HCT116 (cell line): ENCODE results near the gene SGSH. TPM values are rescaled to one million over a fixed set of nuclear protein-coding genes. Genes with fewer than 3 reads are reported as not detected.
A peak's percentile ranks its signal among the peaks of the same experiment; 100 is the strongest.

Experiments
- ATAC-seq: fragments of 200-7000 bp; cut with Tn5 transposase; 2 replicates; pipeline ENCODE4 v1.9.1; 2020; ENCODE audit warnings: mild to moderate bottlenecking, moderate library complexity
- BruUV-seq: library from RNA; stranded (reverse); fragments of 400-500 nt; replicated peaks from 2 replicates; lab custom pipeline; 2021; lab: Mats Ljungman, UMichigan
- CTCF ChIA-PET: fragments of 300-600 bp; sonication (Branson Sonifier 250); formaldehyde crosslinking; loops from one replicate; lab custom pipeline; 2021; ENCODE audit warnings: antibody characterized with exemption; lab: Charles Lee
- POLR2A ChIA-PET: fragments of 300-600, 350-600 bp; sonication (Branson Sonifier 250); formaldehyde crosslinking; loops from one replicate; lab custom pipeline; 2021; ENCODE audit warnings: antibody characterized with exemption; lab: Charles Lee
- RAD21 ChIA-PET, 2 experiments: fragments of 300-600 bp; sonication (Branson Sonifier 250); formaldehyde crosslinking; loops; one replicate each; lab custom pipeline; 2023; ENCODE audit warnings: low total read pairs in 2 of 2; ENCODE audit not compliant: uncharacterized antibody in 2 of 2, unreplicated experiment in 2 of 2, low non-redundant PET in 1 of 2; lab: Charles Lee
- DNase-seq: peaks from one replicate; pipeline ENCODE4 v3.0.0-alpha.2; 2010; ENCODE audit warnings: low read depth, low spot score
- H2AFZ ChIP-seq: fragments of 200-600 bp; shearing (Covaris generic), sonication (generic); 2 replicates; pipeline ENCODE4 v1.6.1; 2017; ENCODE audit warnings: low read depth, mixed run types, mixed read lengths, antibody characterized with exemption, low read length; ENCODE audit not compliant: poor library complexity, severe bottlenecking
- H3K27ac ChIP-seq: 2 replicates; pipeline ENCODE4 v1.5.1; 2012; ENCODE audit warnings: low read depth, low read length
- H3K27me3 ChIP-seq: fragments of 200-600 bp; sonication (generic); 2 replicates; pipeline ENCODE4 v1.6.1; 2016; ENCODE audit warnings: mixed run types, low read length, mixed read lengths; ENCODE audit not compliant: insufficient read depth
- H3K36me3 ChIP-seq, 2 experiments: fragments of 200-500 bp in 1 of 2; fragments of 200-600 bp in 1 of 2; sonication (Bioruptor generic) in 1 of 2; sonication (generic) in 1 of 2; 2 replicates each; pipeline versions ENCODE4 v1.5.1 to v1.6.1; 2014 to 2016; ENCODE audit warnings: low read length in 2 of 2, inconsistent platforms in 1 of 2, mixed read lengths in 1 of 2, mixed run types in 1 of 2; ENCODE audit not compliant: insufficient read depth in 2 of 2, control insufficient read depth in 1 of 2
- H3K4me1 ChIP-seq, 2 experiments: fragments of 200-600 bp in 1 of 2; sonication (generic) in 1 of 2; 2 replicates each; pipeline versions ENCODE4 v1.5.1 to v1.6.1; 2012 to 2017; ENCODE audit warnings: low read length in 2 of 2, inconsistent platforms in 1 of 2, mild to moderate bottlenecking in 1 of 2, mixed read lengths in 1 of 2, mixed run types in 1 of 2, moderate library complexity in 1 of 2; ENCODE audit not compliant: insufficient read depth in 2 of 2, control insufficient read depth in 1 of 2
- H3K4me2 ChIP-seq: fragments of 200-600 bp; sonication (generic); 2 replicates; pipeline ENCODE4 v1.6.1; 2017; ENCODE audit warnings: mixed run types, low read length, mixed read lengths
- H3K4me3 ChIP-seq, 2 experiments: fragments of 200-600 bp in 1 of 2; sonication (generic) in 1 of 2; replicated peaks in 1 of 2; 2 replicates each; pipeline ENCODE4 v1.5.1; 2011 to 2016; ENCODE audit warnings: low read length in 2 of 2, control low read depth in 1 of 2, low read depth in 1 of 2, mild to moderate bottlenecking in 1 of 2, mixed read lengths in 1 of 2, mixed run types in 1 of 2
- H3K79me2 ChIP-seq: fragments of 200-600 bp; sonication (generic); 2 replicates; pipeline ENCODE4 v1.6.1; 2017; ENCODE audit warnings: mild to moderate bottlenecking, mixed run types, low read length, moderate library complexity, mixed read lengths; ENCODE audit not compliant: insufficient read depth
- H3K9ac ChIP-seq: fragments of 200-600 bp; sonication (generic); 2 replicates; pipeline ENCODE4 v1.6.1; 2016; ENCODE audit warnings: low read length, mixed read lengths
- H3K9me2 ChIP-seq: fragments of 200-600 bp; sonication (generic), shearing (Covaris generic); 2 replicates; pipeline ENCODE4 v1.6.1; 2017; ENCODE audit warnings: mixed run types, mild to moderate bottlenecking, moderate library complexity; ENCODE audit not compliant: insufficient read depth
- H3K9me3 ChIP-seq, 2 experiments: fragments of 200-500 bp in 1 of 2; fragments of 200-600 bp in 1 of 2; sonication (Bioruptor generic) in 1 of 2; sonication (generic) in 1 of 2; 2 replicates each; pipeline ENCODE4 v1.6.1; 2014 to 2017; ENCODE audit warnings: low read length in 2 of 2, mixed read lengths in 2 of 2, inconsistent platforms in 1 of 2, low read depth in 1 of 2, mild to moderate bottlenecking in 1 of 2, mixed run types in 1 of 2, moderate library complexity in 1 of 2; ENCODE audit not compliant: control insufficient read depth in 1 of 2, insufficient read depth in 1 of 2
- H4K20me1 ChIP-seq: fragments of 200-600 bp; sonication (generic), shearing (Covaris generic); 2 replicates; pipeline ENCODE4 v1.6.1; 2017; ENCODE audit warnings: mixed run types, mild to moderate bottlenecking, moderate library complexity; ENCODE audit not compliant: insufficient read depth
- ATF3 ChIP-seq: IDR thresholded peaks from 2 replicates; pipeline ENCODE4 v1.6.1; 2012
- CBX3 ChIP-seq: IDR thresholded peaks from 2 replicates; pipeline ENCODE4 v1.6.1; 2012; ENCODE audit warnings: low read depth
- CEBPB ChIP-seq: IDR thresholded peaks from 2 replicates; pipeline ENCODE4 v1.6.1; 2012; ENCODE audit warnings: low read depth
- EZH2 ChIP-seq: fragments of 200-600 bp; sonication (generic); IDR thresholded peaks from 2 replicates; pipeline ENCODE4 v1.6.1; 2017; ENCODE audit warnings: antibody characterized with exemption, mixed run types
- EZH2phosphoT487 ChIP-seq: fragments of 200-600 bp; IDR thresholded peaks from 2 replicates; pipeline ENCODE4 v1.6.1; 2018; ENCODE audit warnings: antibody characterized with exemption, borderline replicate concordance
- MAX ChIP-seq: IDR thresholded peaks from 2 replicates; pipeline ENCODE4 v1.6.1; 2012
- POLR2A ChIP-seq: IDR thresholded peaks from 2 replicates; pipeline ENCODE4 v1.7.0; 2011; ENCODE audit warnings: borderline replicate concordance; ENCODE audit not compliant: insufficient read depth, insufficient read length; ENCODE audit errors: extremely low read depth
- RAD21 ChIP-seq: IDR thresholded peaks from 2 replicates; pipeline ENCODE4 v1.6.1; 2012; ENCODE audit warnings: low read depth, mild to moderate bottlenecking
- REST ChIP-seq: IDR thresholded peaks from 2 replicates; pipeline ENCODE4 v1.6.1; 2012; ENCODE audit warnings: low read depth
- SP1 ChIP-seq: IDR thresholded peaks from 2 replicates; pipeline ENCODE4 v1.6.1; 2012; ENCODE audit warnings: low read depth
- SRF ChIP-seq: IDR thresholded peaks from 2 replicates; pipeline ENCODE4 v1.6.1; 2012; ENCODE audit warnings: low read depth
- TCF7L2 ChIP-seq: IDR thresholded peaks from 2 replicates; pipeline ENCODE4 v1.7.0; 2011; ENCODE audit warnings: borderline replicate concordance, inconsistent platforms; ENCODE audit not compliant: insufficient read depth, insufficient read length; ENCODE audit errors: extremely low read depth
- YY1 ChIP-seq: IDR thresholded peaks from 2 replicates; pipeline ENCODE4 v1.6.1; 2011; ENCODE audit warnings: low read length, low read depth, moderate library complexity, mild to moderate bottlenecking; ENCODE audit not compliant: insufficient replicate concordance; ENCODE audit errors: extremely low read depth
- ZBTB33 ChIP-seq: IDR thresholded peaks from 2 replicates; pipeline ENCODE4 v1.6.1; 2011; ENCODE audit warnings: mild to moderate bottlenecking, low read length, moderate library complexity; ENCODE audit not compliant: insufficient replicate concordance; ENCODE audit errors: extremely low read depth
- ZFX ChIP-seq: fragments of 450-650 bp; IDR thresholded peaks from 2 replicates; pipeline ENCODE4 v1.6.1; 2017
- ZNF274 ChIP-seq: fragments of 200-500 bp; sonication (Bioruptor generic); IDR thresholded peaks from 2 replicates; pipeline ENCODE4 v1.6.1; 2014; ENCODE audit warnings: mild to moderate bottlenecking, low read depth, low read length, inconsistent platforms
- intact Hi-C: fragments of 100-400 bp; cut with micrococcal nuclease; formaldehyde crosslinking; loops from 2 replicates; pipeline ENCODE4 v1.10.0; 2022
- total RNA-seq: library from RNA; stranded (reverse); gene quantifications from one replicate; pipeline ENCODE4 v1.2.1, GENCODE V29; 2021; ENCODE audit not compliant: unreplicated experiment

Gene SGSH
- total RNA-seq, 1 experiment from 2014 or later: 34.4 TPM

- ChIA-PET RAD21 (no interaction called here), POLR2A (no interaction called here), CTCF (no interaction called here)
- Histone ChIP-seq H3K9ac (no peak overlapping the region; the same call in 1 of the 2 replicates), H3K4me3 (peak overlapping the region in 1 of 2 experiments; percentile 90; a peak in 2 of 4 replicates), H3K27ac (no peak overlapping the region), H2AFZ (no peak overlapping the region), H3K79me2 (no peaks in the 10 kb centered on the region), H3K36me3 (no peaks in the 10 kb centered on the region), H3K27me3 (no peaks in the 10 kb centered on the region), H3K4me2 (peak overlapping the region; percentile 94), H4K20me1 (no peaks in the 10 kb centered on the region), H3K4me1 (peaks cover 26 to 42% of the 10 kb centered on the region in 2 experiments), H3K9me3 (no peaks in the 10 kb centered on the region), H3K9me2 (no peaks in the 10 kb centered on the region)
- no peak for DNase-seq
- TF ChIP-seq CBX3: no peak
- intact Hi-C loops: no loop called here
- BruUV-seq: no TSS peak
- no peak for ATAC-seq
Measured at GRCh38 chr17:80262291-80262690, 42.2 kb upstream of the SGSH start.

GRCh38 chr17:80261895-80262279, 41.8 kb upstream of the SGSH start:
- Histone ChIP-seq H4K20me1 (no peaks in the 10 kb centered on the region), H3K9me2 (no peaks in the 10 kb centered on the region), H3K79me2 (no peaks in the 10 kb centered on the region), H3K4me3 (peak overlapping the region; percentile 77 to 90), H3K27me3 (no peaks in the 10 kb centered on the region), H3K36me3 (no peaks in the 10 kb centered on the region), H3K9me3 (no peaks in the 10 kb centered on the region), H2AFZ (no peak overlapping the region), H3K27ac (peak overlapping the region; percentile 88), H3K4me2 (peak overlapping the region; percentile 94), H3K4me1 (peaks cover 26 to 44% of the 10 kb centered on the region in 2 experiments), H3K9ac (peak overlapping the region; percentile 95)
- ChIA-PET RAD21 (no interaction called here), POLR2A (no interaction called here), CTCF (no interaction called here)
- ATAC-seq: no peak
- DNase-seq: no peak
- BruUV-seq: no TSS peak
- intact Hi-C loops: no loop called here
- TF ChIP-seq CBX3 (no peak), CEBPB (no peak), TCF7L2 (no peak), SRF (no peak), ATF3 (no peak), YY1 (no peak), ZBTB33 (no peak), SP1 (no peak), RAD21 (no peak), POLR2A (no peak), EZH2 (no peak), ZFX (no peak), REST (no peak), MAX (no peak), ZNF274 (no peak), EZH2phosphoT487 (no peak)
